GM13977 (cell line): Measurements from ENCODE around the gene SEZ6.

Experiments
- DNase-seq: peaks from one replicate; pipeline ENCODE4 v3.0.0; 2012; ENCODE audit warnings: low spot score
- in situ Hi-C: fragments of 300-500 bp; cut with MboI; formaldehyde crosslinking; loops from one replicate; pipeline ENCODE4 v1.12.0; 2022; ENCODE audit warnings: low sequenced_read_pairs, low pct_unique_long_range_greater_than_20kb, mixed read lengths, inconsistent platforms; ENCODE audit not compliant: unreplicated experiment
- TF ChIP-seq, protein P1 (sequence below): IDR thresholded peaks from 2 replicates; pipeline ENCODE4 v1.5.1; 2012; ENCODE audit warnings: mild to moderate bottlenecking, control low read depth; ENCODE audit not compliant: insufficient read depth; ENCODE audit errors: extremely low read depth, missing control alignments

SEZ6 gene

DNA sequence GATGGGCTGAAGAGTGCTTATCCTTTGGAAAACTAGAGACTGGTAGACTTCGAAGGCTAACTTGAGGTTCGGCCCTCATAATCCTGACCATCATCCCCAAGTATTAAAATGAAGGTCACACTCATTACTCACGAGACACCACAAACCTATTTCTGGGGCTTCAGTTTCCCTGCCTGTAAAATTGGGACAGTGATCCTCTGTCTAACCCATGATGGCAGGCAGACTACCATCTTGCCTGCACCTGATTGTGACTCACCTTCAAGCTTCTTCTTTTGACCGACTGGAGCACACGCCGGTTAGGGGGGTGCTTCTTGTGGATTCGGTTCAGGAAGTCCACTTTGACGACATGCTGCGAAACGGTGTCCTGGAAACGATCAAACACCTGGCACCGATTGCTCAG lies 88.8 kb downstream of the SEZ6 start:
- TF ChIP-seq, protein P1, sequence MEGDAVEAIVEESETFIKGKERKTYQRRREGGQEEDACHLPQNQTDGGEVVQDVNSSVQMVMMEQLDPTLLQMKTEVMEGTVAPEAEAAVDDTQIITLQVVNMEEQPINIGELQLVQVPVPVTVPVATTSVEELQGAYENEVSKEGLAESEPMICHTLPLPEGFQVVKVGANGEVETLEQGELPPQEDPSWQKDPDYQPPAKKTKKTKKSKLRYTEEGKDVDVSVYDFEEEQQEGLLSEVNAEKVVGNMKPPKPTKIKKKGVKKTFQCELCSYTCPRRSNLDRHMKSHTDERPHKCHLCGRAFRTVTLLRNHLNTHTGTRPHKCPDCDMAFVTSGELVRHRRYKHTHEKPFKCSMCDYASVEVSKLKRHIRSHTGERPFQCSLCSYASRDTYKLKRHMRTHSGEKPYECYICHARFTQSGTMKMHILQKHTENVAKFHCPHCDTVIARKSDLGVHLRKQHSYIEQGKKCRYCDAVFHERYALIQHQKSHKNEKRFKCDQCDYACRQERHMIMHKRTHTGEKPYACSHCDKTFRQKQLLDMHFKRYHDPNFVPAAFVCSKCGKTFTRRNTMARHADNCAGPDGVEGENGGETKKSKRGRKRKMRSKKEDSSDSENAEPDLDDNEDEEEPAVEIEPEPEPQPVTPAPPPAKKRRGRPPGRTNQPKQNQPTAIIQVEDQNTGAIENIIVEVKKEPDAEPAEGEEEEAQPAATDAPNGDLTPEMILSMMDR, result no peak
- in situ Hi-C loops, result loop anchor here (10.0 kb wide), 1 partner anchor 152 kb away; no protein-coding TSS in a partner anchor
- no peak for DNase-seq

DNA sequence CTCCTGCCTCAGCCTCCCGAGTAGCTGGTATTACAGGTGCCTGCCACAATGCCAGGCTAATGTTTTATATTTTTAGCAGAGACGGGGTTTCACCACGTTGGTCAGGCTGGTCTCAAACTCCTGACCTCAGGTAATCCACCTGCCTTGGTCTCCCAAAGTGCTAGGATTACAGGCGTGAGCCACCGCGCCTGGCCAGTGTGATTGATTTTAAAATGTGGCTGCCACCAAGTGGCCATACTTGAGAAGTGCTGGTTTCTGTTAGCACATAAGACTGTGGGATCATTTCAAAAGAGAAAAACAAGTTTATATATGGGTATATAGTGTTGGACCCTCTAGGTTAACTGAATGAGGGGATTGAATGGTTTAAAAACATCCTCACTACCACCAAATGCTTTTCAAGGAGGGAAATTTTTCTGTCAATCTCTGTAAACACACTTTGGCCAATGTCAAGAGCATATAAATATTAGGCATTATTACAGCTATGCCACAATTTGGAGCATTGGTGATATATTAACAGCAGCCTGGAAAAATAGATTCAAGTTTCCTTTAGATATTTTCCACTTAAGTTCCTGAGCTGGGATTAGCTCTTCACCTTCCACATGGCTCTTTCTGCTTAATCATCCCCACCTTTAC lies 89.4 kb downstream of the SEZ6 start:
- TF ChIP-seq, protein P1, result peak; percentile 60
- peak; percentile 50 for DNase-seq
- in situ Hi-C loops, result loop anchor here (10.0 kb wide), 1 partner anchor 152 kb away; no protein-coding TSS in a partner anchor

DNA sequence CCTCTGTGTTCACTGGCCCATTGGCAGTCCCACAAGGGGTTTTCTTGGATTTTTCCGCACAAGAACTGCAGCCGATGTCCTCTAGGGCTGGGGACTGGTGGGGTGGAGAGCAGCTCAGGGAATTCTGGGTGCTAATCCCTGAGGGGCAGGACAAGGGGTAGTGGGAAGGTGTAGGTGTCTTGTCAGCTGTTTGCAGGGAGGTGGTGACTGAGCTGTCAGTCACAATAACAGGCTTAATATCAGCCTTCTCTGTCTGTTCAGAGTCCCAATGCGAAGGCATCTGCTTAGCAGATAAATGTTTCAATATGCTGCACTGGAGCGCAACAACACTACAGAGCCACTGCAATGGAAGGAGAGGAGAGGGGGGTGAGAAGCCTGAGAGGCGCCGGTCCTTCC lies 92.9 kb downstream of the SEZ6 start:
- in situ Hi-C loops, result loop anchor here (10.0 kb wide), 1 partner anchor 148 kb away; no protein-coding TSS in a partner anchor
- TF ChIP-seq, protein P1, result no peak

DNA sequence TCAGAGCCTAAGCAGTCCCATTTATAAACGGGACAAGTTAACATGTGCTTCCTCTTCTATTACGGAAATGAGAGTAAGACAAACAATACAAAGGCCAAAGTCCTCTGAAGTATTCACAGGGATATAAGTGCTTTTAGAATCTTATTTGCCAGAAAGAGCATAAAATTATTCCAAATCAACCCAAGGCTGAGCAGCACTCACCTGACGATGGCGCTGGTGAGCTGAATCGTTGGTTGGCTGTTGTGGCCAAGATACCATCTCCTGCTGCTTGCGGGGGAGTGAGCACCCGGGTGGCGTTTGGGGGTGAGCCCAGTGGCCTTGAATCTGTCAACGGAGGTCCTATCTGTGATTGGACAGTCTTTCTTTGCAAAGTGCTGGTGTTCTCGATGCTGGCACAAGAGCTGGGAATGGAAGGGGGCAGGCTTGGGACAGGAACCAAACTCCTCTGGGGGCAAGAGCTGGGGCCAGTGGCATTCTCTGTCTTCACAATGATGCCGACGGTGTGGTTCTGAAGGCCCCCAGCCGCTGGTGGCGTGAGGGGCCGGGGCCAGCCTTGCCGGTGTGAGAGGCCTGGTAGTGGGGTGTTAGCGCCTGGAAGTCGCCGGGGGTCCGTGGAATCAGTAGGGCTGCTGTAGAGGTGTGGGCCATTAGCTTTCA lies 93.4 kb downstream of the SEZ6 start:
- DNase-seq, result no peak
- in situ Hi-C loops, result loop anchor here (10.0 kb wide), 1 partner anchor 148 kb away; no protein-coding TSS in a partner anchor
- TF ChIP-seq, protein P1, result peak; percentile 38

More for the DNA sequence above, 92.9 kb downstream of the SEZ6 start:
- DNase-seq, result no peak

DNA sequence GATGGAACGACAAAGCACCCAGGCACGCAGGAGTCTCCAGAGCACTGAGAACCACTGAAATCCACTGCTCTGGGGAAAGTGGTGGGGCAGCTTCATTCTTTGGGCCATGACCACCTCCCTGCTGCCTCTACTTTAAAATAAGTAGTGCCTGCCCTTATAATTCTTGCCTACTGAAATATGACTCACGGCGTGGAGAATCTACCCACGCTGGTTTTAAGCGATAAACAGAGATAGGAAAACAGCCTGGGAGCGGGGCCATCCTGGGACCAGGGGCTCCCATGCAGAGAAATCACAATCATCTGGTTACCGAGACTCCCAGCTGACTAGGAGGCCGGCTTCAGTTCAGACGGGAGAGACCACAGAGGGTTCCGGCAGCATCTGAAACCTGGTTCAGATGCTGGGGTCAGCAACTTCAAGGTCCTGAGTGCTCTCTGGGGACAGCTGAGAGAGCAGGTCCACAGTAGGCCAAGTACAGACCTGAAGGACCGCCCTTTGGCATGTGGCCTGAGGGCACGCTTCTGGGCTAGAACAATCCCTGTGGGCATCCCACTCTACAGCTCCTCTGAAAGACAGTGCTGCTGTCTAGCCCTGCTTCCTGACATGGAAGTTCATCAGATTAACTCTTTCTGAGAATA lies 94.3 kb downstream of the SEZ6 start:
- TF ChIP-seq, protein P1, result no peak
- in situ Hi-C loops, result loop anchor here (10.0 kb wide), 1 partner anchor 147 kb away; no protein-coding TSS in a partner anchor

DNA sequence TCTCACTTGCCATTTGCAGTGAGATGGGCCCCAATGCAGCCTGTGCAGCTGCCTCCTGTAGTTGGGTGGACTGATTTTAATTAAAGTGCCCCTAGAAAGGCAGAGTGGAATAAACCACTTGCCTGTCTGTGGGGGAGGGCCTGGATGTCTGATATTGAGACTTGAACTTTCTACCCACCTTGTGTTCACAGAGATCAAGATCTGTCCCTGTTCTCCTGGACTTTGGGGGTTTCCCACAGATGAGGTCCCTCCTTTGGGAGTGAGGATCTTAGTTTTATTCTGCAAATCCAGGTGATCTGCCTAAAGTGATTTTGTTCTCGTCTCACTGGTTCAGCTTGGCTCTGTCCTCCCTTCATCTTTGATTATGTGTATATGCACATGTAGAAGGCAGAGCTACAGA lies 95.3 kb downstream of the SEZ6 start:
- DNase-seq, result no peak
- TF ChIP-seq, protein P1, result no peak
- in situ Hi-C loops, result loop anchor here (10.0 kb wide), 1 partner anchor 146 kb away; no protein-coding TSS in a partner anchor

More for the DNA sequence above, 94.3 kb downstream of the SEZ6 start:
- no peak for DNase-seq
